Keratinocyte (primary cell): ENCODE results near the gene CRISPLD2.

Experiments
- CTCF ChIP-seq, 3 experiments: IDR thresholded peaks in 1 of 3; conservative IDR thresholded peaks in 1 of 3; optimal IDR thresholded peaks in 1 of 3; 2 replicates in 2 of 3; 3 replicates in 1 of 3; pipeline versions ENCODE3 to v1.5.1; 2011; ENCODE audit warnings: low read length in 3 of 3, mild to moderate bottlenecking in 3 of 3, moderate library complexity in 2 of 3, control low read depth in 1 of 3, inconsistent platforms in 1 of 3; ENCODE audit not compliant: insufficient read depth in 2 of 3; ENCODE audit errors: extremely low read depth in 1 of 3
- EZH2 ChIP-seq: IDR thresholded peaks from one replicate; pipeline ENCODE4 v1.6.1; 2012; ENCODE audit warnings: inconsistent platforms, mild to moderate bottlenecking, low read length, moderate library complexity

GRCh38 chr16:84785843-84786581 is 33.8 kb upstream of the CRISPLD2 start:
- TF ChIP-seq CTCF (optimal IDR thresholded peaks at IDR 0.05 in 1 of 3, IDR thresholded peaks at IDR 0.05 in 1 of 3, conservative IDR thresholded peaks at IDR 0.05 in 1 of 3; ENCODE audit: extremely low read depth in 1 of 3, insufficient read depth in 2 of 3, low read length in 3 of 3) (no peak), EZH2 (no peak)
